K562 (cell line): ENCODE data around the gene PUM1. TPM values are rescaled to one million over a fixed set of nuclear protein-coding genes. Genes with fewer than 3 reads are reported as not detected.

Experiments used
- BMI1 ChIP-seq: fragments of 150-350 bp; IDR thresholded peaks from 2 replicates; pipeline ENCODE4 v1.6.1; 2014; ENCODE audit warnings: low read length
- CHD2 ChIP-seq: IDR thresholded peaks from 2 replicates; pipeline ENCODE4 v1.6.1; 2011; ENCODE audit warnings: low read depth, low read length
- ELF4 ChIP-seq: fragments of 450-650 bp; formaldehyde crosslinking; IDR thresholded peaks from 2 replicates; pipeline ENCODE4 v1.4.0; 2022; ENCODE audit warnings: missing genetic modification characterization
- NR2C1 ChIP-seq, 2 experiments: fragments of 450-650 bp; IDR thresholded peaks; 2 replicates each; pipeline ENCODE4 v1.6.1; 2017; ENCODE audit warnings: mild to moderate bottlenecking in 2 of 2, antibody characterized with exemption in 1 of 2, inconsistent platforms in 1 of 2, missing compliant biosample characterization in 1 of 2, missing genetic modification characterization in 1 of 2
- PML ChIP-seq: IDR thresholded peaks from 2 replicates; pipeline ENCODE4 v1.6.1; 2012; ENCODE audit warnings: low read length, inconsistent platforms
- PTBP1 ChIP-seq: fragments of 200-400 bp; formaldehyde crosslinking; IDR thresholded peaks from 2 replicates; pipeline ENCODE4 v1.6.1; 2017; ENCODE audit warnings: low read depth, low read length
- RBFOX2 ChIP-seq: fragments of 200-400 bp; formaldehyde crosslinking; IDR thresholded peaks from 2 replicates; pipeline ENCODE4 v1.6.1; 2017; ENCODE audit warnings: low read depth, mild to moderate bottlenecking, low read length, moderate library complexity
- RCOR1 ChIP-seq, 2 experiments: IDR thresholded peaks; 2 replicates each; pipeline ENCODE4 v1.6.1; 2012; ENCODE audit warnings: low read depth in 2 of 2, low read length in 2 of 2, borderline replicate concordance in 1 of 2, improper control_type of control experiment in 1 of 2
- SPI1 ChIP-seq: IDR thresholded peaks from 2 replicates; pipeline ENCODE4 v1.6.1; 2011; ENCODE audit warnings: low read depth, low read length, control low read depth, borderline replicate concordance
- SRSF1 ChIP-seq: fragments of 200-400 bp; formaldehyde crosslinking; IDR thresholded peaks from 2 replicates; pipeline ENCODE4 v1.6.1; 2017; ENCODE audit warnings: mild to moderate bottlenecking, low read depth, low read length, moderate library complexity
- ZKSCAN1 ChIP-seq: fragments of 150-350 bp; IDR thresholded peaks from 2 replicates; pipeline ENCODE4 v1.6.1; 2016; ENCODE audit warnings: low read depth, low read length
- ZNF175 ChIP-seq: fragments of 200-800 bp; sonication (Bioruptor generic); IDR thresholded peaks from 2 replicates; pipeline ENCODE4 v1.6.1; 2016; ENCODE audit warnings: low read depth, mild to moderate bottlenecking, missing genetic modification characterization, missing compliant biosample characterization
- ZNF589 ChIP-seq: fragments of 200-800 bp; sonication (Bioruptor generic); IDR thresholded peaks from 2 replicates; pipeline ENCODE4 v1.6.1; 2016; ENCODE audit warnings: low read depth, missing genetic modification characterization, missing compliant biosample characterization
- polyA plus RNA-seq, 8 experiments: library from polyadenylated mRNA; depleted of rRNA in 4 of 8; stranded (reverse) in 5 of 8; unstranded in 3 of 8; fragments of >200 nt; fragmentation: Nextera tagmentation in 2 of 8; fragmentation: Illumina TruSeq in 1 of 8; extraction: Ambion mirVana in 2 of 8; extraction: Trizol in 1 of 8; gene quantifications; 2 replicates each; pipeline versions ENCODE4 v1.2.1 to v1.2.3, GENCODE V29; 2011 to 2014; ENCODE audit warnings: inconsistent platforms in 1 of 8, missing spikeins in 1 of 8
- total RNA-seq, 7 experiments: library from RNA; depleted of rRNA in 6 of 7; stranded (reverse); fragments of >200 nt in 6 of 7; fragmentation: Illumina TruSeq in 2 of 7; extraction: Trizol in 2 of 7; gene quantifications; 2 replicates each; pipeline versions ENCODE4 v1.2.1 to v1.2.3, GENCODE V29; 2011 to 2021; ENCODE audit warnings: low replicate concordance in 1 of 7
- TF ChIP-seq, protein P1 (sequence below): fragments of 200-800 bp; sonication (Bioruptor generic); IDR thresholded peaks from 2 replicates; pipeline ENCODE4 v1.6.1; 2017; ENCODE audit warnings: missing genetic modification characterization, missing compliant biosample characterization
- TF ChIP-seq, protein P2 (sequence below): fragments of 450-650 bp; IDR thresholded peaks from 2 replicates; pipeline ENCODE4 v1.6.1; 2018; ENCODE audit not compliant: partially characterized antibody
- TF ChIP-seq, protein P3 (sequence below): sonication (generic); formaldehyde crosslinking; IDR thresholded peaks from 2 replicates; pipeline ENCODE4 v1.4.0; 2020; ENCODE audit warnings: mild to moderate bottlenecking, missing genetic modification reagents
- TF ChIP-seq, protein P4 (sequence below): sonication (generic); formaldehyde crosslinking; IDR thresholded peaks from 2 replicates; pipeline ENCODE4 v1.8.1; 2022; ENCODE audit warnings: missing genetic modification reagents
- TF ChIP-seq, protein P5 (sequence below): fragments of 450-650 bp; formaldehyde crosslinking; IDR thresholded peaks from 2 replicates; pipeline ENCODE4 v1.4.0; 2020; ENCODE audit warnings: mild to moderate bottlenecking, moderate library complexity

Gene PUM1
- total and polyA plus RNA-seq, 9 of the 15 experiments (the other 6 are each of a cell fraction or from before 2014, with no cell fraction given) = 37.7 to 104 (median 55.7) TPM

DNA sequence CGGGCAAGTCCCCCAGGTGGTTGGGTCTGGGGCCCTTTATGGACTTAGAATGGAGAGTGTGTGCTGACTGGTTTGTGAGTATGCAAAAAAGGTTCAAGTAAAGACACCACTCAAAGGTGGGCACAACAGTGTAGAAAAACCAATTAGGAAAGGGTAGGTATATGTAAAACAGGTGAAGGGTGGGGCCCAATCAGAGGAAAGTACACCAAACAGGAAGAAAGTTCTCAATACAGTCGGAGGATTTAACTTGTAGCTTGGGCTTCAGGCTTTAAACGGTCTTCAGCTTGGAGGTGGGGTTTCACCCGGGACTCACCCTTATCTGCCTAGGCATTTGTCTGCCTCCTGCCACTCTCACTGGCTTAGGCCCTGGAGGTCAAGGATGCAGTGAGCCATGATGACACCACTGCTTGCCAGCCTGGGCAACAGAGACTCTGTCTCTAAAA is 6.8 kb upstream of the PUM1 start (continued):
- TF ChIP-seq, protein P1, sequence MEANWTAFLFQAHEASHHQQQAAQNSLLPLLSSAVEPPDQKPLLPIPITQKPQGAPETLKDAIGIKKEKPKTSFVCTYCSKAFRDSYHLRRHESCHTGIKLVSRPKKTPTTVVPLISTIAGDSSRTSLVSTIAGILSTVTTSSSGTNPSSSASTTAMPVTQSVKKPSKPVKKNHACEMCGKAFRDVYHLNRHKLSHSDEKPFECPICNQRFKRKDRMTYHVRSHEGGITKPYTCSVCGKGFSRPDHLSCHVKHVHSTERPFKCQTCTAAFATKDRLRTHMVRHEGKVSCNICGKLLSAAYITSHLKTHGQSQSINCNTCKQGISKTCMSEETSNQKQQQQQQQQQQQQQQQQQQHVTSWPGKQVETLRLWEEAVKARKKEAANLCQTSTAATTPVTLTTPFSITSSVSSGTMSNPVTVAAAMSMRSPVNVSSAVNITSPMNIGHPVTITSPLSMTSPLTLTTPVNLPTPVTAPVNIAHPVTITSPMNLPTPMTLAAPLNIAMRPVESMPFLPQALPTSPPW (CRISPR knock-in tag) = 0 out of 2 replicates have a peak, but pooled peaks have one; percentile 43
- TF ChIP-seq NR2C1 (IDR thresholded peaks at IDR 0.05) (no peak), NR2C1 (tag; IDR thresholded peaks at IDR 0.05) (0 out of 2 replicates have a peak, but pooled peaks have one; percentile 38), SRSF1 (no peak), ZNF175 (peak; percentile 49; the same call in 1 of the 2 replicates), PTBP1 (no peak), BMI1 (no peak), RCOR1 (IDR thresholded peaks at IDR 0.05; ENCODE audit: borderline replicate concordance in 1 of 2, low read depth in 2 of 2, low read length in 2 of 2) (peak in 1 of 2 experiments; percentile 77; a peak in 2 of 4 replicates), RBFOX2 (0 out of 2 replicates have a peak, but pooled peaks have one; percentile 40), PML (0 out of 2 replicates have a peak, but pooled peaks have one; percentile 31), CHD2 (no peak), SPI1 (no peak), ZNF589 (no peak), ZKSCAN1 (peak; percentile 23; the same call in 1 of the 2 replicates), ELF4 (CRISPR knock-in tag) (no peak)
- TF ChIP-seq, protein P2, sequence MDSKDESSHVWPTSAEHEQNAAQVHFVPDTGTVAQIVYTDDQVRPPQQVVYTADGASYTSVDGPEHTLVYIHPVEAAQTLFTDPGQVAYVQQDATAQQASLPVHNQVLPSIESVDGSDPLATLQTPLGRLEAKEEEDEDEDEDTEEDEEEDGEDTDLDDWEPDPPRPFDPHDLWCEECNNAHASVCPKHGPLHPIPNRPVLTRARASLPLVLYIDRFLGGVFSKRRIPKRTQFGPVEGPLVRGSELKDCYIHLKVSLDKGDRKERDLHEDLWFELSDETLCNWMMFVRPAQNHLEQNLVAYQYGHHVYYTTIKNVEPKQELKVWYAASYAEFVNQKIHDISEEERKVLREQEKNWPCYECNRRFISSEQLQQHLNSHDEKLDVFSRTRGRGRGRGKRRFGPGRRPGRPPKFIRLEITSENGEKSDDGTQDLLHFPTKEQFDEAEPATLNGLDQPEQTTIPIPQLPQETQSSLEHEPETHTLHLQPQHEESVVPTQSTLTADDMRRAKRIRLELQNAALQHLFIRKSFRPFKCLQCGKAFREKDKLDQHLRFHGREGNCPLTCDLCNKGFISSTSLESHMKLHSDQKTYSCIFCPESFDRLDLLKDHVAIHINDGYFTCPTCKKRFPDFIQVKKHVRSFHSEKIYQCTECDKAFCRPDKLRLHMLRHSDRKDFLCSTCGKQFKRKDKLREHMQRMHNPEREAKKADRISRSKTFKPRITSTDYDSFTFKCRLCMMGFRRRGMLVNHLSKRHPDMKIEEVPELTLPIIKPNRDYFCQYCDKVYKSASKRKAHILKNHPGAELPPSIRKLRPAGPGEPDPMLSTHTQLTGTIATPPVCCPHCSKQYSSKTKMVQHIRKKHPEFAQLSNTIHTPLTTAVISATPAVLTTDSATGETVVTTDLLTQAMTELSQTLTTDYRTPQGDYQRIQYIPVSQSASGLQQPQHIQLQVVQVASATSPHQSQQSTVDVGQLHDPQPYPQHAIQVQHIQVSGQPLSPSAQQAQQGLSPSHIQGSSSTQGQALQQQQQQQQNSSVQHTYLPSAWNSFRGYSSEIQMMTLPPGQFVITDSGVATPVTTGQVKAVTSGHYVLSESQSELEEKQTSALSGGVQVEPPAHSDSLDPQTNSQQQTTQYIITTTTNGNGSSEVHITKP = no peak
- TF ChIP-seq, protein P3, sequence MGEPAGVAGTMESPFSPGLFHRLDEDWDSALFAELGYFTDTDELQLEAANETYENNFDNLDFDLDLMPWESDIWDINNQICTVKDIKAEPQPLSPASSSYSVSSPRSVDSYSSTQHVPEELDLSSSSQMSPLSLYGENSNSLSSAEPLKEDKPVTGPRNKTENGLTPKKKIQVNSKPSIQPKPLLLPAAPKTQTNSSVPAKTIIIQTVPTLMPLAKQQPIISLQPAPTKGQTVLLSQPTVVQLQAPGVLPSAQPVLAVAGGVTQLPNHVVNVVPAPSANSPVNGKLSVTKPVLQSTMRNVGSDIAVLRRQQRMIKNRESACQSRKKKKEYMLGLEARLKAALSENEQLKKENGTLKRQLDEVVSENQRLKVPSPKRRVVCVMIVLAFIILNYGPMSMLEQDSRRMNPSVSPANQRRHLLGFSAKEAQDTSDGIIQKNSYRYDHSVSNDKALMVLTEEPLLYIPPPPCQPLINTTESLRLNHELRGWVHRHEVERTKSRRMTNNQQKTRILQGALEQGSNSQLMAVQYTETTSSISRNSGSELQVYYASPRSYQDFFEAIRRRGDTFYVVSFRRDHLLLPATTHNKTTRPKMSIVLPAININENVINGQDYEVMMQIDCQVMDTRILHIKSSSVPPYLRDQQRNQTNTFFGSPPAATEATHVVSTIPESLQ = no peak
- TF ChIP-seq, protein P4, sequence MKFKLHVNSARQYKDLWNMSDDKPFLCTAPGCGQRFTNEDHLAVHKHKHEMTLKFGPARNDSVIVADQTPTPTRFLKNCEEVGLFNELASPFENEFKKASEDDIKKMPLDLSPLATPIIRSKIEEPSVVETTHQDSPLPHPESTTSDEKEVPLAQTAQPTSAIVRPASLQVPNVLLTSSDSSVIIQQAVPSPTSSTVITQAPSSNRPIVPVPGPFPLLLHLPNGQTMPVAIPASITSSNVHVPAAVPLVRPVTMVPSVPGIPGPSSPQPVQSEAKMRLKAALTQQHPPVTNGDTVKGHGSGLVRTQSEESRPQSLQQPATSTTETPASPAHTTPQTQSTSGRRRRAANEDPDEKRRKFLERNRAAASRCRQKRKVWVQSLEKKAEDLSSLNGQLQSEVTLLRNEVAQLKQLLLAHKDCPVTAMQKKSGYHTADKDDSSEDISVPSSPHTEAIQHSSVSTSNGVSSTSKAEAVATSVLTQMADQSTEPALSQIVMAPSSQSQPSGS (CRISPR knock-in tag) = no peak
- TF ChIP-seq, protein P5, sequence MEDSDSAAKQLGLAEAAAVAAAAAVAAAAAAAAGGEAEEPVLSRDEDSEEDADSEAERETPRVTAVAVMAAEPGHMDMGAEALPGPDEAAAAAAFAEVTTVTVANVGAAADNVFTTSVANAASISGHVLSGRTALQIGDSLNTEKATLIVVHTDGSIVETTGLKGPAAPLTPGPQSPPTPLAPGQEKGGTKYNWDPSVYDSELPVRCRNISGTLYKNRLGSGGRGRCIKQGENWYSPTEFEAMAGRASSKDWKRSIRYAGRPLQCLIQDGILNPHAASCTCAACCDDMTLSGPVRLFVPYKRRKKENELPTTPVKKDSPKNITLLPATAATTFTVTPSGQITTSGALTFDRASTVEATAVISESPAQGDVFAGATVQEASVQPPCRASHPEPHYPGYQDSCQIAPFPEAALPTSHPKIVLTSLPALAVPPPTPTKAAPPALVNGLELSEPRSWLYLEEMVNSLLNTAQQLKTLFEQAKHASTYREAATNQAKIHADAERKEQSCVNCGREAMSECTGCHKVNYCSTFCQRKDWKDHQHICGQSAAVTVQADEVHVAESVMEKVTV (CRISPR knock-in tag) = no peak
